Caco-2 (cell line): ENCODE results near the gene OOSP4A. TPM values are rescaled to one million over a fixed set of nuclear protein-coding genes. Genes with fewer than 3 reads are reported as not detected.

Experiments used
- Bru-seq: library from RNA; stranded (reverse); fragments of 400-500 nt; gene quantifications from one replicate; lab custom pipeline; 2021; lab: Mats Ljungman, UMichigan
- BruChase-seq, 2 experiments: library from RNA; stranded (reverse); fragments of 400-500 nt; gene quantifications; one replicate each; lab custom pipeline; 2021; lab: Mats Ljungman, UMichigan
- BruUV-seq: library from RNA; stranded (reverse); fragments of 400-500 nt; replicated peaks from 2 replicates; lab custom pipeline; 2021; lab: Mats Ljungman, UMichigan
- CTCF ChIA-PET: fragments of 300-600 bp; sonication (Branson Sonifier 250); formaldehyde crosslinking; loops from one replicate; lab custom pipeline; 2022; ENCODE audit warnings: antibody characterized with exemption; lab: Charles Lee
- POLR2A ChIA-PET: fragments of 300-600 bp; sonication (Branson Sonifier 250); formaldehyde crosslinking; loops from one replicate; lab custom pipeline; 2022; ENCODE audit warnings: antibody characterized with exemption; lab: Charles Lee
- DNase-seq, 2 experiments: peaks; one replicate each; pipeline versions ENCODE4 v3.0.0 to v3.0.0-alpha.2; 2020 to 2022
- H3K27me3 ChIP-seq: replicated peaks from 2 replicates; pipeline ENCODE4 v1.6.0; 2011; ENCODE audit warnings: low read length; ENCODE audit not compliant: control insufficient read depth, insufficient read depth
- H3K36me3 ChIP-seq: 2 replicates; pipeline ENCODE4 v1.5.1; 2011; ENCODE audit warnings: low read length; ENCODE audit not compliant: control insufficient read depth, insufficient read depth
- H3K4me1 ChIP-seq: fragments of 250-450 bp; sonication (Bioruptor Pico); 2 replicates; pipeline ENCODE4 v1.5.1; 2020; ENCODE audit warnings: mild to moderate bottlenecking
- H3K4me3 ChIP-seq: 2 replicates; pipeline ENCODE4 v1.5.1; 2011; ENCODE audit warnings: low read depth, mild to moderate bottlenecking, control low read depth, low read length
- H3K9me3 ChIP-seq: fragments of 250-450 bp; sonication (Bioruptor Pico); 2 replicates; pipeline ENCODE4 v1.5.1; 2020; ENCODE audit warnings: mild to moderate bottlenecking, moderate library complexity
- H3K27ac Mint-ChIP-seq: one replicate; pipeline ENCODE4 v1.8.0; 2022; ENCODE audit warnings: mixed read lengths; ENCODE audit not compliant: unreplicated experiment
- H3K27me3 Mint-ChIP-seq: one replicate; pipeline ENCODE4 v1.8.0; 2022; ENCODE audit warnings: mixed read lengths; ENCODE audit not compliant: insufficient read depth, unreplicated experiment
- H3K36me3 Mint-ChIP-seq: one replicate; pipeline ENCODE4 v1.8.0; 2022; ENCODE audit warnings: mild to moderate bottlenecking, mixed read lengths; ENCODE audit not compliant: insufficient read depth, unreplicated experiment
- H3K4me1 Mint-ChIP-seq: one replicate; pipeline ENCODE4 v1.8.0; 2022; ENCODE audit warnings: low read depth, mixed read lengths; ENCODE audit not compliant: unreplicated experiment
- H3K4me3 Mint-ChIP-seq: one replicate; pipeline ENCODE4 v1.8.0; 2022; ENCODE audit warnings: mild to moderate bottlenecking, moderate library complexity, mixed read lengths; ENCODE audit not compliant: unreplicated experiment
- H3K9me3 Mint-ChIP-seq: one replicate; pipeline ENCODE4 v1.8.0; 2022; ENCODE audit warnings: mixed read lengths; ENCODE audit not compliant: unreplicated experiment
- CTCF ChIP-seq, 2 experiments: fragments of 200-600 bp in 1 of 2; IDR thresholded peaks; 1 replicate in 1 of 2; 2 replicates in 1 of 2; pipeline versions ENCODE4 v1.5.1 to v1.8.0; 2011 to 2022; ENCODE audit warnings: antibody characterized with exemption in 1 of 2, control low read depth in 1 of 2, inconsistent platforms in 1 of 2, low read depth in 1 of 2, low read length in 1 of 2, mild to moderate bottlenecking in 1 of 2, moderate library complexity in 1 of 2; ENCODE audit not compliant: insufficient read depth in 1 of 2, severe bottlenecking in 1 of 2, unreplicated experiment in 1 of 2
- intact Hi-C: fragments of 100-400 bp; cut with micrococcal nuclease; formaldehyde crosslinking; loops from one replicate; pipeline ENCODE4 v1.10.0; 2022; ENCODE audit not compliant: unreplicated experiment
- long read RNA-seq: library from polyadenylated mRNA; stranded (forward); transcript quantifications from one replicate; pipeline ENCODE4 v2.0.0, GENCODE V29; 2022
- total RNA-seq: library from RNA; stranded (reverse); gene quantifications from 2 replicates; pipeline ENCODE4 v1.2.3, GENCODE V29; 2022

Gene OOSP4A
- not detected in 2 replicates for total RNA-seq
- not detected for Bru-seq, nascent RNA
- not detected for BruChase-seq, experiment 1, labeled RNA remaining after a 2-hour chase
- not detected for BruChase-seq, experiment 2, labeled RNA remaining after a 6-hour chase
- long read RNA-seq, result 0 reads

- Mint-ChIP-seq H3K36me3 (no peaks in the 10 kb centered on the region), H3K9me3 (peaks cover 12% of the 10 kb centered on the region), H3K4me3 (no peak within 1 kb of the TSS), H3K27ac (no peak within 1 kb of the TSS), H3K4me1 (no peaks in the 10 kb centered on the region), H3K27me3 (no peaks in the 10 kb centered on the region)
- H3K4me3 ChIP-seq, result no peak within 1 kb of the TSS
- peaks cover 10% of the 10 kb centered on the region; the same call in 1 of the 2 replicates for H3K9me3 ChIP-seq
- intact Hi-C loops, result loop anchor here (10.0 kb wide), 1 partner anchor 171 kb away; no protein-coding TSS in a partner anchor
- H3K36me3 ChIP-seq, result no peaks in the 10 kb centered on the region
- peaks cover 10% of the 10 kb centered on the region for H3K4me1 ChIP-seq
- H3K27me3 ChIP-seq, result no peaks in the 10 kb centered on the region
- ChIA-PET POLR2A (no interaction called here), CTCF (no interaction called here)
- no TSS peak for BruUV-seq
- DNase-seq, result no peak
- no peak for TF ChIP-seq CTCF (IDR thresholded peaks at IDR 0.05; ENCODE audit: insufficient read depth in 1 of 2, low read depth in 1 of 2, low read length in 1 of 2, severe bottlenecking in 1 of 2, unreplicated experiment in 1 of 2)
Observed at GRCh38 chr11:59963733-59964132, at the start of gene OOSP4A. Gene OOSP4A, plus strand, starts transcription at chr11:59964033. Its CDS starts 0 bp downstream, at chr11:59964033.

GRCh38 chr11:59918480-59918879 is 45.4 kb upstream of the OOSP4A start:
- no peak overlapping the region for H3K27ac Mint-ChIP-seq
- no peak for DNase-seq
- intact Hi-C loops, result loop anchor here (5.0 kb wide), 1 partner anchor 161 kb away; the partner anchor contains the start of gene STX3
- Histone ChIP-seq H3K9me3 (peaks cover 5% of the 10 kb centered on the region), H3K36me3 (no peaks in the 10 kb centered on the region), H3K4me1 (no peaks in the 10 kb centered on the region), H3K27me3 (no peaks in the 10 kb centered on the region), H3K4me3 (no peak overlapping the region)
- BruUV-seq, result no TSS peak
- H3K27me3 Mint-ChIP-seq, result no peaks in the 10 kb centered on the region
- ChIA-PET POLR2A (no interaction called here), CTCF (interaction anchor here (0.6 to 1.7 kb wide), 4 partner anchors 42 to 109 kb away, joined by 3 to 17 read pairs (median 4); partner anchors contain the start of gene MRPL16)
- H3K9me3 Mint-ChIP-seq, result peaks cover 36% of the 10 kb centered on the region
- no peak for TF ChIP-seq CTCF (IDR thresholded peaks at IDR 0.05; ENCODE audit: insufficient read depth in 1 of 2, low read depth in 1 of 2, low read length in 1 of 2, severe bottlenecking in 1 of 2, unreplicated experiment in 1 of 2)
- H3K36me3 Mint-ChIP-seq, result no peaks in the 10 kb centered on the region
- no peak overlapping the region for H3K4me3 Mint-ChIP-seq
- no peaks in the 10 kb centered on the region for H3K4me1 Mint-ChIP-seq

DNA sequence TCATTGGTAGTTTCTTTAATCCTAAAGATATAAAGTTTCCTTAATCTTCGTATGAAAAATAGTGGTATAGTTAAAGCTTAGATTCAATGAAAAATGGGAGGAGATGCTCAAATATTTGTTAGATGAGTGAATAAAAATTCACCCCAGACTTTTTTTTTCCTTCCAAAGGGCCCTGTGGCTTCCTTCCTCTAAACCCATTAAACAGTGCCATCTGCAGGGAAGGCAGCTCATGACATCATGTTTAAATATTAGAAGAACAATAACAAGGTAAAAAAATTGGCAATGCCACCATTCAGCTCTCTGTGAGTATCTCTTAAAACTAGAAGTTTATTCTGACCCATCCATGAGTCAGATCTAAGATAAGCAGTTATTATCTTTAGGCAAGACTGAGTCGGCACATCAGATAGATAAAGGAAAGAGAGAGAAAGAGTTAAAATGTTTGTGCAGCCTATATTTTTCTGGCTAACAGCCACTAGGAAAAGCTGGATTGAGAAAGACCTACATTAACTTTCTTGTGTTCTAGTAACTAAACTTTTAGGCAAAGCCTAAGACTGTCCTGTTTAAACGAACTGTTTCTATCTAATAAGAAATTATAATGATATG is 44.7 kb upstream of the OOSP4A start:
- ChIA-PET POLR2A (no interaction called here), CTCF (interaction anchor here (0.6 to 1.7 kb wide), 4 partner anchors 42 to 110 kb away, joined by 3 to 17 read pairs (median 4); partner anchors contain the start of gene MRPL16)
- Mint-ChIP-seq H3K27me3 (no peaks in the 10 kb centered on the region), H3K27ac (no peak overlapping the region), H3K36me3 (no peaks in the 10 kb centered on the region), H3K9me3 (peaks cover 43% of the 10 kb centered on the region), H3K4me1 (no peaks in the 10 kb centered on the region), H3K4me3 (no peak overlapping the region)
- Histone ChIP-seq H3K36me3 (no peaks in the 10 kb centered on the region), H3K4me1 (no peaks in the 10 kb centered on the region), H3K4me3 (no peak overlapping the region), H3K9me3 (peaks cover 11% of the 10 kb centered on the region), H3K27me3 (no peaks in the 10 kb centered on the region)
- no TSS peak for BruUV-seq
- peak in 1 of 2 experiments; percentile 58 for DNase-seq
- intact Hi-C loops, result loop anchor here (1.0 to 5.0 kb wide), 2 partner anchors 96 to 162 kb away; partner anchors contain the start of gene STX3
- peak; percentile 50 to 57 for TF ChIP-seq CTCF (IDR thresholded peaks at IDR 0.05; ENCODE audit: insufficient read depth in 1 of 2, low read depth in 1 of 2, low read length in 1 of 2, severe bottlenecking in 1 of 2, unreplicated experiment in 1 of 2)
